HepG2 (cell line): ENCODE measurements around the gene RPS25.

Source experiments
- ATF1 ChIP-seq: IDR thresholded peaks from 2 replicates; pipeline ENCODE4 v1.6.1; 2016; ENCODE audit warnings: mild to moderate bottlenecking, control low read depth
- CTCF ChIP-seq: sonication (generic); formaldehyde crosslinking; IDR thresholded peaks from 2 replicates; pipeline ENCODE4 v1.5.0; 2020; ENCODE audit warnings: mild to moderate bottlenecking, missing genetic modification reagents, moderate library complexity
- FOXP4 ChIP-seq: sonication (generic); formaldehyde crosslinking; IDR thresholded peaks from 2 replicates; pipeline ENCODE4 v1.4.0; 2020; ENCODE audit warnings: missing genetic modification reagents
- HDAC6 ChIP-seq: fragments of 200-600 bp; sonication (generic); IDR thresholded peaks from 2 replicates; pipeline ENCODE4 v1.7.0; 2017; ENCODE audit warnings: mild to moderate bottlenecking, antibody characterized with exemption, low read length, low read depth
- POLR2A ChIP-seq, 2 experiments: IDR thresholded peaks; 2 replicates each; pipeline ENCODE4 v1.6.1; 2011; ENCODE audit warnings: low read depth in 2 of 2, low read length in 2 of 2, mild to moderate bottlenecking in 1 of 2, moderate library complexity in 1 of 2; ENCODE audit not compliant: insufficient read depth in 1 of 2
- POLR2AphosphoS2 ChIP-seq: IDR thresholded peaks from 2 replicates; pipeline ENCODE4 v1.6.1; 2011; ENCODE audit warnings: low read depth, low read length, improper control_type of control experiment
- POLR2AphosphoS5 ChIP-seq: IDR thresholded peaks from 2 replicates; pipeline ENCODE4 v1.6.1; 2012; ENCODE audit warnings: low read depth, low read length
- RAD21 ChIP-seq: fragments of 450-650 bp; formaldehyde crosslinking; IDR thresholded peaks from 2 replicates; pipeline ENCODE4 v1.5.0; 2020; ENCODE audit warnings: mild to moderate bottlenecking
- ZNF407 ChIP-seq: sonication (generic); formaldehyde crosslinking; IDR thresholded peaks from one replicate; pipeline ENCODE4 v1.5.1; 2020; ENCODE audit warnings: mild to moderate bottlenecking, missing genetic modification reagents; ENCODE audit errors: not compliant biosample characterization

GRCh38 chr11:119031912-119032280 lies 13.8 kb upstream of the RPS25 start:
- TF ChIP-seq RAD21 (CRISPR knock-in tag), result no peak
- TF ChIP-seq POLR2A (IDR thresholded peaks at IDR 0.05; ENCODE audit: insufficient read depth in 1 of 2, low read depth in 2 of 2, low read length in 2 of 2), result no peak
- TF ChIP-seq POLR2AphosphoS5, result no peak
- no peak for TF ChIP-seq FOXP4 (CRISPR knock-in tag)
- no peak for TF ChIP-seq HDAC6
- no peak for TF ChIP-seq ATF1
- no peak for TF ChIP-seq POLR2AphosphoS2
- no peak for TF ChIP-seq CTCF (CRISPR knock-in tag)
- TF ChIP-seq ZNF407 (CRISPR knock-in tag), result no peak
